Stimulated activated naive CD8-positive, alpha-beta T cell treated with anti-CD3 and anti-CD28 coated beads, Interleukin-15, amount 100 ng/mL, for 72 hours (primary cell): ENCODE measurements around the gene IDH3A.
A peak's percentile ranks its signal among the peaks of the same experiment; 100 is the strongest.

Experiments used
- ATAC-seq: fragments of 150-1000 bp; cut with Tn5 transposase; 2 replicates; pipeline ENCODE4 v1.10.0; 2021; ENCODE audit warnings: mild to moderate bottlenecking, moderate library complexity
- DNase-seq, 2 donors: peaks; one replicate each; pipeline ENCODE4 v3.0.0; 2021 to 2022
- H3K27ac Mint-ChIP-seq, 2 donors: one replicate each; pipeline ENCODE4 v1.8.0; 2022; ENCODE audit warnings: mild to moderate bottlenecking in 2 of 2, mixed read lengths in 2 of 2, moderate library complexity in 2 of 2
- H3K27me3 Mint-ChIP-seq: one replicate; pipeline ENCODE4 v1.8.0; 2022; ENCODE audit warnings: mixed read lengths
- H3K4me1 Mint-ChIP-seq: one replicate; pipeline ENCODE4 v1.8.0; 2022; ENCODE audit warnings: mild to moderate bottlenecking, mixed read lengths
- H3K4me3 Mint-ChIP-seq, 2 donors: one replicate each; pipeline ENCODE4 v1.8.0; 2022; ENCODE audit warnings: mild to moderate bottlenecking in 2 of 2, mixed read lengths in 2 of 2, moderate library complexity in 1 of 2
- H3K9me3 Mint-ChIP-seq, 2 donors: one replicate each; pipeline ENCODE4 v1.8.0; 2022; ENCODE audit warnings: mixed read lengths in 2 of 2

IDH3A gene

DNA sequence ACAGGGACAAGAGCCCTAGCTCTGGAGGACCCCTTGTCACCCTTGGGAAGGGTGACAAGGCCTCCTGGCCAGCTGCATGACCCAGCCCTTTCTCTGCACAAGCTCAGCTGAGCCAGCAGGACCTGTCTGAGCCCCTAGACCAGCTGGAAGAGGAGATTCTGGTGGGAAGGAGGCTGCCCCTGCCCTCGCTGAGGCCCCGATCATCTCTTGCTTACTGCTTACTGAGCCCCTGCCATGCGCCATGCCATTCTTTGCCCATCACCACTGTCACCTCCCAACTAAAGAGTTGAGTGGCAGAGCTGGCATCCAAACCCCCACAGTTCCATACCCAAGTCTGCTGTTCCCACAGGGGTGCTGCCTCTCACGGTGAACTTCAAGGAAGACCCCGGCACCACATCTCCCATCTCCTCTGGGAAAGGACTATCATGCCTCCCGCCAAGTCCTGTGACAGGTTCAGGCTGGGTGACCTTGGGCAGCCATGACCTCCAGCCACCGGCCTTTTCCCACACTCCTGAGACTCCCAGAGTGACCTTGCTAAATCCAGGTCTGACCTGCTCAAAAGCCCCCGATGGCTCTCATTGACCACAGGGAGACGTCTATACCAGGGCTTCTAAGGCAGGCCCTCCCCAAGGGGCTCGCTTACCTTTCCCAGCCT lies 51.2 kb downstream of the IDH3A start:
- H3K4me1 Mint-ChIP-seq = no peaks in the 10 kb centered on the region
- H3K27ac Mint-ChIP-seq = no peak overlapping the region

GRCh38 chr15:78201281-78202190 lies 52.4 kb downstream of the IDH3A start:
- H3K27ac Mint-ChIP-seq = no peak overlapping the region
- H3K4me3 Mint-ChIP-seq = no peak overlapping the region
- H3K27me3 Mint-ChIP-seq = no peaks in the 10 kb centered on the region
- DNase-seq = no peak
- no peaks in the 10 kb centered on the region for H3K4me1 Mint-ChIP-seq
- no peak for ATAC-seq
- no peaks in the 10 kb centered on the region for H3K9me3 Mint-ChIP-seq

More for the DNA sequence above, 51.2 kb downstream of the IDH3A start:
- ATAC-seq (no peak), DNase-seq (no peak)
- H3K9me3 Mint-ChIP-seq = no peaks in the 10 kb centered on the region
- no peak overlapping the region for H3K4me3 Mint-ChIP-seq
- no peaks in the 10 kb centered on the region for H3K27me3 Mint-ChIP-seq

- DNase-seq (no peak), ATAC-seq (no peak)
- H3K27ac Mint-ChIP-seq = no peak overlapping the region
- no peaks in the 10 kb centered on the region for H3K9me3 Mint-ChIP-seq
- no peaks in the 10 kb centered on the region for H3K27me3 Mint-ChIP-seq
- H3K4me3 Mint-ChIP-seq = no peak overlapping the region
- H3K4me1 Mint-ChIP-seq = no peaks in the 10 kb centered on the region
These were observed 54.4 kb downstream of the IDH3A start for GRCh38 chr15:78203346-78204225.

- DNase-seq = no peak
- Mint-ChIP-seq H3K27me3 (no peaks in the 10 kb centered on the region), H3K27ac (no peak overlapping the region), H3K4me3 (no peak overlapping the region), H3K4me1 (no peaks in the 10 kb centered on the region), H3K9me3 (no peaks in the 10 kb centered on the region)
- ATAC-seq = no peak
These were observed 55.5 kb downstream of the IDH3A start for GRCh38 chr15:78204351-78205309.

DNA sequence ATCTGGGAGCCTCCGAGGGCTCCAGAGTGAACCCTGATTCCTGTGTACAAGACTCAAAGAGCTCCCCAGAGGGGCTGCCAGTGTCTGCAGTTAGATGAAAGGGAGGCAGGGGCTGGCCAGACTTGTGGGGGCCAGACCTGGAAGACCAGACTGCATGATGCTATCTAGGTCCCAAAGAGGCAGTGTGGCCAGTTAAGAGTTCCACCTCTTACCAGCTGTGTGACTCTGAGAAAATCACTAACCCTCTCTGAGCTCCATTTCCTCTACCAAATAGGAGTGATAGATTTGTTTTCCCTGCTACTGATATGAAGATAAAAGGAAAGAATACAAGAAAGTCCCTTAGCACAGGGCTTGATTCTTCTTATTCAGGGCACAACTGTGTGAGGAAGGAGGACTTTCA lies 56.2 kb downstream of the IDH3A start:
- Mint-ChIP-seq H3K27me3 (no peaks in the 10 kb centered on the region), H3K4me1 (no peaks in the 10 kb centered on the region), H3K27ac (no peak overlapping the region), H3K4me3 (no peak overlapping the region), H3K9me3 (no peaks in the 10 kb centered on the region)
- no peak for DNase-seq
- no peak for ATAC-seq

DNA sequence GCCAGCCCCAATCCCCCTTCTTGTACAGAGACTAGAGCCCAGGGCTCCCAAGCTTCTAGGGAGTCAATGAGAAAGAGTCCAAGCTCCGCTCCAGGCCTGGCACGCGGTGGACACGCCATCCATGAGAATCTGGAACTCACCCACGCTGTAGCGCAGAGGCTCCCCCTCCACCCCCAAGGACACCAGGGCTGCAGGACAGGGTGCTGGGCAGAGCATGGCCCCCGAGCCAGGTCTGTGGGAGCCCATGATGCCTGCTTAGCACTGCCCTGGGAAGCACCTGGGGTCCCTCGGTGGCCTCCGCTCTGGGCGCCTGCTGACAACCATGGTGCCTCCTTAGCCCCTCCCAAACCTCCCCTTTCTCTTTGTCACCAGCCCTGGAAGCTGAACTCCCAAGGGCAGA lies 56.7 kb downstream of the IDH3A start:
- Mint-ChIP-seq H3K9me3 (no peaks in the 10 kb centered on the region), H3K27me3 (no peaks in the 10 kb centered on the region), H3K4me3 (no peak overlapping the region), H3K27ac (peak overlapping the region in 1 of 2 donors; percentile 65), H3K4me1 (no peaks in the 10 kb centered on the region)
- DNase-seq (no peak), ATAC-seq (no peak)

GRCh38 chr15:78206326-78207109 lies 57.4 kb downstream of the IDH3A start:
- no peak overlapping the region for H3K4me3 Mint-ChIP-seq
- H3K27ac Mint-ChIP-seq = peak overlapping the region in 1 of 2 donors; percentile 49
- H3K4me1 Mint-ChIP-seq = no peaks in the 10 kb centered on the region
- DNase-seq = no peak
- H3K27me3 Mint-ChIP-seq = no peaks in the 10 kb centered on the region
- ATAC-seq = no peak
- no peaks in the 10 kb centered on the region for H3K9me3 Mint-ChIP-seq

- H3K27ac Mint-ChIP-seq = peak overlapping the region in 1 of 2 donors; percentile 43
- H3K27me3 Mint-ChIP-seq = peaks cover 5% of the 10 kb centered on the region
- DNase-seq (no peak), ATAC-seq (no peak)
- H3K4me3 Mint-ChIP-seq = no peak overlapping the region
- no peaks in the 10 kb centered on the region for H3K9me3 Mint-ChIP-seq
- no peaks in the 10 kb centered on the region for H3K4me1 Mint-ChIP-seq
These were observed 57.9 kb downstream of the IDH3A start for GRCh38 chr15:78207110-78207458.

DNA sequence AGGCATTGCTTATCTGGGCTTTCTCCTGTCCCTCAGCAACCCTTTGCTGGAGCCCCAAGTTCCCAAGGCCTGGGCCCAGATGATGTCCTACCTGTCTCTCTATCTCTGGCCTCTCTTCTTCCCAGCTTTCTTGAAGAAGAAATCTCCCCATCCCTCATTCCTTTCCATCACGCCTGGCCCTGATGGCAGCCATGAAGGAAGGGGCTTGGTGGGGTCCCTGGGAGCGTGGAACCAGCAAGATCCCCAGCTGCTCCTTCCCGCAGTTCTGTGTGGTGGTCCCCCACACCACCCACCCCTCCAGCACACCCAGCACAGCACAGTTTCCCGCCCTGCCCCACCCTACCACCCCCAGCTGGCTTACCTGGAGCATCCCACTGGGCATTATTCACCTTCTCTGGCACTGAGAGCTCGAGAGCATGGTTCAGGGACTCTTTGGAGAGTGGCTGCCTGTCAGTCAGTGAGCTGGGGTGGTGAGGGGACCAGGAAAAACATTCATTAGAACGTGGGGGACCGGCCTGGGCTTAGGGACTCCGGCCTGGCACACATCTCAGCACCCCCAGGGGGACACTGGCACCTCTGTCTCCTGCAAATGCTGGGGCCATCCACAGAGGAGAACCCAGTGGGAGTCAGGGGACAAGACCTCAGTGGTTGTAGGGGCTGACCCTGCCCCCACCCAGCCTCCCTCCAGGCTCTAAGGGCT lies 58.6 kb downstream of the IDH3A start:
- Mint-ChIP-seq H3K4me1 (no peaks in the 10 kb centered on the region), H3K27ac (no peak overlapping the region), H3K27me3 (peaks cover 10% of the 10 kb centered on the region), H3K9me3 (no peaks in the 10 kb centered on the region), H3K4me3 (no peak overlapping the region)
- DNase-seq (no peak), ATAC-seq (no peak)

DNA sequence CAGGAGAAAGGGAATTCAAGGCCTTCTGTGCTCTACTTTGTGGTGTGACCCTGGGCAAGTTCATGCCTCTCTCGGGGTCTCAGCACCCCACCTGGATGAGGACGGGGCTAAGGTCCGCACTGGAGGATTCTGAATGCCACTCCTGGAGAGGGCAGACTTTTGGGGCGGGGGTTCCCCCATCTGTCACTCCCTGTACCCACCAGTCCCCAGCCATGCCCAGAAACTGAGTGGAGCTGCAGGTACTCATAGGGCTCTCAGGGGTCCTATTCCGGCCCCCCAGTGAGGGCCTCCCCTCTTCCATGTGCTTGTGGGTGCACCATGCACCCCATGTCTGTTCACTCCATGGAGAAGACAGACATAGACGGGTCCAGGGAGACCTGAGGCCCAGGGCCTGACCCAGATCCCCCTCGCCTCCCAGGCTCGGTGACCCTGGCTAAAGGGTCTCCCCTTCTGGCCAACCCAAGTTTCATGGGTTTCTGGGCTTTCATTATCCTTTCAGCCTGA lies 59.2 kb downstream of the IDH3A start:
- H3K4me3 Mint-ChIP-seq = no peak overlapping the region
- peaks cover 15% of the 10 kb centered on the region for H3K27me3 Mint-ChIP-seq
- no peaks in the 10 kb centered on the region for H3K4me1 Mint-ChIP-seq
- DNase-seq (no peak), ATAC-seq (no peak)
- H3K9me3 Mint-ChIP-seq = no peaks in the 10 kb centered on the region
- H3K27ac Mint-ChIP-seq = no peak overlapping the region

DNA sequence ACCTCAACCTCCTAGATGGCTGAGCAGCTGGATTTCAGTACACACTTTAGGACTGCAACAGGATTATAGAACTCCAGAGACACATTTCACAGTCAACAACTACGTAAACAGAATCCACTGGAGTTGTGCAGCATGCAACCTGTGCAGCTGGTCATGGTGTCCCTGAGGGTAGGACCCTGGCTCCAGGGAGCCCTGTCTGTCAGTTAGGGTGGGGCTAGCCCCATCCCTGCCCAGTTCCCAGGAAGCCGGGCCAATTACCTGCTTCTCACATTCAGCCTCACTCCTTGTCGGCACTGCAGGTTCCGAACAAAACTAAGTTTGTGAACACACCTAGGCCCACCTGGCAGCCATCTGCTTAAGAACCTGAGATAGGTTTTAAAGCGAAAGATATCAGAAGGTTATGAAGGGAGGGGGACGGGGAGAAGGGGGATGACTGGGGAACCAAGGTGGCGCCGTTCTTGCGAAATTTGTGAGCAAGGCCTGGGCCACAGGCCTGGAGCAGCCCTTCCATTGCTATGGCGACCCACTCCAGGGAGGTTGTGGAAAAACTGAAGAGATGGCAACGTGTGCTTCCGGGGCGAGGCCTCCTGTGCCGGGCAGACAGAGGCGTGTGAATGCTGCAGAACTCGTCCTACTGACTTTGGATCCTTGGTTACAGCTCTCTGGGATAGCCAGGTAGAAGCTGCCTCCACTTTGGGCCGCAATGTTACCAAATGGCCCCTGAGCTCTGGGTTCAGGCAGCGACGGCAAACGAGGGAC lies 59.9 kb downstream of the IDH3A start:
- no peak overlapping the region for H3K4me3 Mint-ChIP-seq
- no peaks in the 10 kb centered on the region for H3K9me3 Mint-ChIP-seq
- peak overlapping the region in 1 of 2 donors; percentile 27 for H3K27ac Mint-ChIP-seq
- H3K4me1 Mint-ChIP-seq = no peaks in the 10 kb centered on the region
- DNase-seq (no peak), ATAC-seq (no peak)
- peaks cover 15% of the 10 kb centered on the region for H3K27me3 Mint-ChIP-seq

- H3K27ac Mint-ChIP-seq = peak overlapping the region in 1 of 2 donors; percentile 27
- H3K27me3 Mint-ChIP-seq = peaks cover 15% of the 10 kb centered on the region
- H3K4me1 Mint-ChIP-seq = no peaks in the 10 kb centered on the region
- H3K9me3 Mint-ChIP-seq = no peaks in the 10 kb centered on the region
- DNase-seq (no peak), ATAC-seq (no peak)
- H3K4me3 Mint-ChIP-seq = no peak overlapping the region
These were observed 60.6 kb downstream of the IDH3A start for GRCh38 chr15:78209646-78210348.
